NK-92 (cell line): Measurements from ENCODE around the gene NCAM1.

Source experiments
- DNase-seq: peaks from one replicate; lab custom pipeline; 2025; ENCODE audit not compliant: unreplicated experiment; lab: John Stamatoyannopoulos, UW

NCAM1 gene

DNA sequence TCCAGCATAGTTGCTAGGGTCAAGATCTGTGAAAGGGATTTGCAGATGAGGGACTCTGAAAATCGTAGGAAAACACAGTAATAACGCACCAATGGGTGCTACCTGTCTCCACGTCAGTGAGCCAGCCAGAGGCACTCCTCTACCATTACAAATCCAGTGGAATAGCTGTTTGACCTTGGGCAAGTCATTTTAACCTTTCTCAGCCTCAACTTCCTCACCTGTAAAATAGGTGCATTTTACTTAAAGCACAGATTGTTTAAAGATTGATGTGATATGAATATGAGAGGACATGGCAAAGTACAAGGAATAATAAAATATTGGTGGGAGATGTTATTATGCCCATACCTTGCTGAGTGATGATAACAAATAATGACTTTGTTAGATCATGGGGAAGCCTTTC is 205.1 kb downstream of the NCAM1 start:
- no peak for DNase-seq

DNA sequence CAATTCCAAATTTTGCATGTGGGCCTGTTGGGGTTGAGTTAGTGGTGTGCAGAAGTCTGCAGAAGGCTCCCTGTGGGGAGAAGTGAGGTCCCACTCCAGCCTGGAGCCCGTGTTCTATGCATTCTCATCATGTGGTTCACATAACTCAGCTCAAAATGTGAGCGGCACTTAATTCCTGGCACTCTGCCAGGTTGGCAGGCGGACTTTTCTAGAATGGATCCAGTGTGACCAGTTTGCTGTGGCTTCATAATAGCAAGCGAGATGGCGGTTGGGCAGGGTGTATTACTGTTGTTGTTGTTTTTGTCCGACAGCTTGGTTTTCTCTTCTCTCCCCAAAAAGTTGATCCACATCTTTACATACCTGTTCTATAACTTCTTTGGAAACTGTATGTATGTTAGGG is 206.4 kb downstream of the NCAM1 start:
- DNase-seq, result no peak

DNA sequence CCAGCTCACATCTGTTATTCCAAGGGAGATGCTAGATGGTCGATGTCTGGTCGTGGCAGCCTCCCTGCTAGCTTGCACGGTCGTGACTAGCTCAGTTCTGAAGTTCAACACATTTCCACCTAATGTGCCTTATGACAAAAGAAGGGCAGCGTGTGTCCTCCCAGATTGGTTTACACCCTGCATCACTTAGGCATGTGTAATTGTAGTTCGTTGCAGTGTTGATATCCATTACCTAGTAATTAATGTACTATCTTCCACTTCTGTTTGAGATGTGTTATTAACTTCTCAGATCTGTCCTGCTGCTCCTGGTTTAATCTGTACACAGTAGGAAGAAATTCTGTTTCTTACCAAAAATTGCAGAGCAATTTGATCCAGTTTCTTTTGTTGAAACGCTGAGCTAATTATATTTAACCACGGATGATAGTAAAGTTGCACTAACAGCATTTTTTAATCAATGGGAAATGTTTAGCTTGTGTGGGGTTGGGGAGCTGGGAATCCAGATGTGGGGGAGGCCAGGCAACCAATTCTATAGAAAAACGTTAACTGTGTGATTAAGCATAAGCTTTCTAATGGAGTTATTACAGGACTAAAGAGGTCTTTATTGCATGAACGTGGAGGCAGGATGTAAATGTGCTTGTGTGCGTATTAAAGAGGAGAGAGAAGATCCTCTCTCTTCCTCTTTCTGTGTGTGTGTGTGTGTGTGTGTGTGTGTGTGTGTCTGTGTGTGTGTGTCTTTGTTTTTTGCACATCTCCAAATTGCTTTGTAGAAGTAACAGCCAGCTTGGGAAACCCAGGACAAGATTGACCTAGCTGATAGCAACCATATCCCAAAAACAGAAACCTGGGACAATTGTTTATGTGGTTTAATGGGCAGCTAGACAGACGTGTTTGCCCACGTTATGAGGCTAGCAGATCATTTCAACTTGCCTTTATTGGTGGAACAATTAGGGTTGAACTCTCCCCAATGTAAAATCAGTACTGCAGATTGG is 207.4 kb downstream of the NCAM1 start:
- no peak for DNase-seq

DNA sequence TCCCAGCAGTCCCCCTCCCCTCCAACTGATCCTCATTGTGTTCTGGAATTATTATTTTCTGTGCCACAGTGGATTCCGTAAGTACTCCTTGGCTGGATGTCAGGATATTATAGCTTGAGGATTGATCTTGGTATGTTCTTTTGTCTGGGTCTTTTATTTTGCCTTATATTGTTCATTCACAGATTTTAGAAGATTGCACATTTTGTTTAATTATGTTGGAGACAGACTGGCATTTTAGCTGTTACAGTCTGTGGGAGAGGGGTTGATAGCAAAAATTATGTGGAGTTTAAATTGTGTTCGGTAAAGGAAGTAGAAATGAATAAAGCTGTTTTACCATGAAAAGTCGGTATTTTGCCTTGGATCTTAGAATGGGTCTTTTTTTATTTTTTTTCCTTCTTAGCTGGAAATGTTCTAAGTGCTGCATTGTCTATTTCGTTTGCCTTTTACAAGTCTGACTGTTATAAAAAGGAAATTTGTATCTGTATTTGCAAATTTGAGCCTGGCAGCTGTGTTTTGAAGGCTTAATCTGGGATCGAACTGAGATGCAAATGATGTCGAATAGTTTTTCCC is 211.2 kb downstream of the NCAM1 start:
- no peak for DNase-seq

DNA sequence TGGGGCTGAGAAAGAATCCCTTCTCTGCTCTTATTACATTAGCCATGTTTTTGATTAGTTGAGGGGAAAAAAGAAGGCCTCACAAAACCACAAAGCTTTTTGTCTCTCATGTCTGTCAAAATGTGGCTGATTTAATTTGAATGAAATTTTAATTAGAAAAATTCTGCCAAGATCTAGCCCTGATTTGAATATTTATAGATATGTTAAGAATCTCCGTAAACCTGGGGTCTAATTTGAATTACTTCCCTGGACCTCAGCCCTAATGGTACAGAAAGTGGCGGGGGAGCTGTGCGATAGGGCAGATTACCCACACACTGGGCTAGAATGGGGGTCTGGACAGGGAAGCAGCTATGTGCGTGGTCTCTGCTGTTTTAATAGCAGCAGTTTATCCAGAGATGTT is 211.9 kb downstream of the NCAM1 start:
- DNase-seq, result no peak

DNA sequence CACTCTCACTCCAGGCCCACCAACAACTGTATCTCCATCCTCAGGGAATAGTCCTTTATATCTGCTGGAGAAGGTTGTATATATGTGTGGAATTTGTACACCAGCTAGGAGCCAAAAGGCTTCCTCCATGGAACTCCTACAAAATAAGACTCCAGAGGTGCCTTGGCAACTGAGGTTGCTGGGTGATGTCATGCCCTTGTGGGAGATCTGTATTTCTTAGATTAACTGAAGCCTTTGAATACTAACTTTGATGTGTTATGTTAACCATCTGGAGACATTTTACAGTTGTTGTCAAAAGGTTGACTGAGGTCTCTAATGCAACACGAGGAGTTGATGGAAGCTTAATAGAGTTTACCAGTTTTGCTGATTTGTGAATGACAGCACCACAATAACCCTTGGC is 213.7 kb downstream of the NCAM1 start:
- DNase-seq, result no peak

DNA sequence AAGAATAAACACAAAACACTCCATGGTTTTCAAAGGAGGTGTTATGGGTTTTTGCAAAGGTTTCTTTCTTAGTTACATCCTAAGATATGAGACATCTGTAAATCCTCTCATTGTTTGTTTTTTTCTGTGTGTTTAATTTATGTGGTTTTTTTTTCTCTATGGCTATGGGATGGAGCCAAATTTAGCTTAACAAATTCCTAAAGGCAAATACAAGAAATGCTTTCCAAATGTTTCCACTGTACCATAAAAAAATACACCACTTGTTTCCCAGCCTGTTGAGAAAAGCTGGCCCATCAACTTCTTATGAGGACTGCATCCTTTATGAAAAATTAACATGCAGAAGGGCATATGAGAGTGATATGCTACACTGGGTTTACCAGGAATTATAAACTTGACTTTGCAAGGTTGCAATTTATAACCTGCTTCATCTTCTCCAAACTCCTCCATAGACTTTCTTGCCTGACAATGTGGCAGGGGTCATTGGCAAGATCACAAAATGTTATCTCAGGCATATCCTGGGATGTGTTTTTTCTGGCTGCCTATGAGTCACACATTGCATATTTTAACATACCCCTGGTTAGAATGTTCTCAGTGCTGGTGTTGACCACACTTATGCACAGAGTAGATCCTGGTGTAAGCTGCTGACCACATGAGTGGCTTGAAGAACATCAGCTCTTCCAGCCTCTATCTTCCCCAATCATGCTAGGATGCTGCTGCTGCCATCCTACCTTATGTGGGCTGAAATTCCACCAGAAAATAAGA is 215.6 kb downstream of the NCAM1 start:
- no peak for DNase-seq

DNA sequence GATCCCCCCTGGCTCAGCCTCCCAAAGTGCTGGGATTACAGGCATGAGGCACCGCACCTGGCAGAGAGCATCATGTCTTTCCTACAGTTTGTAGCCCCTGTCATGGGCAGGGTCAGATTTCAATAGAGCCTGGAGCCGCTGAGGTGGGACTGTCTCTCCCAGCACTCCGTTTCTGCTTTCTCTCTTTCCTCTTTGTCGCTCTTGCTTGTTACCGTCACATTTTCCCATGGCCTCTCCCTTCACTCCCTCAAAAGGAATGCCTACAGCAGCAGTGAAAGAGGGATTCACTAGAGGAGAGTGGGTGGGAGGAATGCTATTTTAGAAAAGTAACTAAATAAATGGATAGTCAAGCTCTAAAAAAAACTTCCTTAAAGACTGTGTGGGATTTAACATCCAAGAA is 216.5 kb downstream of the NCAM1 start:
- DNase-seq, result no peak

DNA sequence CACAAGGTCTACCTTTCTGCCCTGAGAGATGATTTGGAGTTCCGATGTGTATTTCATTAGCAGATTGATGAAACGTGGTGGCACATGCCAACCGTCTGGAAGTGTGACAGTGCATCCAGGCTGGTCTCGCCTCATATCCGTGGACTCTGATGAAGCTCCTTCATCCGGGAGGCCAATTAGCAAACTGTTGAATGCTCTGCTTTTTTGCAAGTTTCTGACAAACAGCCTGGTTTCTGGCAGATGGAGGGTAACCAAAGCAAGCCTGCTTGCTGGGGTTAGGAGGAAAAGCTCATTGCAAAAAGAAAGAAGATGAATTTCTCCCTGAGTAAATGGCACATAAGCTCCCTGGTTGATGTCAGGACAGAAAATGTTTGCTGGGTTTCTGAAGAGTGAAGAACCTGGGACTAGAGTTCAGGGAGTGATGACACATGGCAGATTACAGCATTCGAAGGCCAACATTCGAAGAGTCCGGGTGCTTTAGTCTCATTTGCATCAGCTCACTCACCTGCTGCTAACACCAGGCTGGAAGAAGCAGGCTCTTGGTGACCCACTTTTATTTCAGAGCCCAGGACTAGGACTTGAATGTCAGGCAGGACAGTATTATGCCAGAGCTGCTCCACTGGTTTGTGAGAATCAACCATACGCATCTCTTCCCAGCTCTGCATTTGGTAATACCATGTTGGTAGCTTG is 217.3 kb downstream of the NCAM1 start:
- no peak for DNase-seq

DNA sequence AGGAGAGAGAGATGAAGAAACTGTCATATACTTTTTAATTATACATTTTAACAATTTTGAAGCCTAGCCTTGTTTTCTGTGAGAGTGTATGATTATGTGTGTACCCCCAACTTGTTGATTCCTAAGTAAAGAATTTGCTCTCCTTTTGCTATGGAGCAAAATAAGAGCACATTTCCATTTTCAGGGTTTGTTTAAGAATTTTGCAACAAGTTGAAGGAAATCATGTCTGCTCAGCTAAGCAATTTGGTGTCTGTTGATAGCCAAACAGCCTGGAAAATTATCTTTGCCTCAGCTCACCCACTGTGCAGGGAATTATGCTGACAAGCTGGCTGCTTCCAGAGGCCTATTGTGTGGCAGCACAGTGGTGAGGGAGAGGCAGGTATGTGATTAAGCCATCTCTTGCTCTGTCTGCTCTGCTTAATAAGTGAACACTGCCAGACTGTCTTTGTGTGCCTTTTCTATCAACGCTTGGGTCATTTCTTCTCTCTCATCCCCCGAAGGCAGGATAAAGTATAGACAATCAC is 218.0 kb downstream of the NCAM1 start:
- no peak for DNase-seq

DNA sequence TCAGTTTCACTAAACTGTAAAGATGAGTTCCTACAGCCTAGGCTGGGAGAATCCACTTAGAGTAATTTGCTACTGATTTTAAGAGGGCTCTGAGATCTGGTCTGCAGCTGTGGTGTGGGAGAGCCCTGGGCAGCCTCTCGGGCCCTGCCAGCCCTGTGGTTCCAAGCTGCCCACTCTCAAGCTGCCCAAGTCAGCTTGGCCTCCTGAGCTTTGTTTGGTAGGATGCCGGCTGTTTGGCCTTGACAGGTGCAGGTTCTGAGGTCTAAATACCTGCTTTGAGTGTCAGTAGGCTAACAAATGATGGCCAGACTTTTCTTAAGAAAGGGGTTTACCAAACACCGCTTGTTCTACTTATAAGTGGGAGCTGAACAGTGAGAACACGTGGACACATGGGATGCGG is 219.9 kb downstream of the NCAM1 start:
- no peak for DNase-seq

DNA sequence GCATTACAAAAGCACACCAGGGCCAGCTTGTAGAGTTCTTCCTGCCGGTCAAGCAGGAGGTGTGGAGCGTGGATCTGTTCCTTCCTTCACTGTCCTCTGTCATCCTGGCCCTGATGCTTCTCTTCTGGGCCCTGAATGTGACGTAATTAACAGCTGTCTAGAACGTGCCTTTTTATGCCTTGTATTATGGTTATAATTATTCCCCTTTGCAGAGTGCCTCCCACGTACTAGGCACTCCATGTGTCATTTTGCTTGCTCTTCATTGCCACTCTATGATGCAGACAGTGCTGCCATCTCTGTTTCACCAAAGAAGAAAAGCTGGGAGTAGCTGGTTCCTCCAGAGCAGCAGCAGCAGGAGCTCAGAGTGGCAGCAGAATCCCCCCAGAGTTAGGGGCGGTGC is 221.1 kb downstream of the NCAM1 start:
- DNase-seq, result no peak

DNA sequence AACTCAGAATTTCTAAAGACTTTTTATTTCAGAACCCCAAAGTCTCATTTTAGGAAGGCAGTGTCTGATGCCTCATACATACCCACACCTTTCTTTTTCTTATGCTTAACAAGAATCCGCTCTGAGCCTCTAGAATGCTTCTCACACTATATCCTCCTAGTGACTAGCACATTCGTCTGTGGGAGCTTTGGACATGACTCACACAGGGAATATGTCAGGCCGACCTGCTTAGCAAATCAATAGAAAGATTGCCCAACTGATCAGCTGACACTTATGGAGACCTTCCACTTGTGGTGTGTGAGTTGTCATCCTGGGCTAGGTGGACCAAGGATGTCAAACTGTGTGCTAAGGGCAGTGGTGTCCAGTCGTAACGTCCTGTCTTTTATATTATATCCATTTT is 223.3 kb downstream of the NCAM1 start:
- DNase-seq, result no peak

DNA sequence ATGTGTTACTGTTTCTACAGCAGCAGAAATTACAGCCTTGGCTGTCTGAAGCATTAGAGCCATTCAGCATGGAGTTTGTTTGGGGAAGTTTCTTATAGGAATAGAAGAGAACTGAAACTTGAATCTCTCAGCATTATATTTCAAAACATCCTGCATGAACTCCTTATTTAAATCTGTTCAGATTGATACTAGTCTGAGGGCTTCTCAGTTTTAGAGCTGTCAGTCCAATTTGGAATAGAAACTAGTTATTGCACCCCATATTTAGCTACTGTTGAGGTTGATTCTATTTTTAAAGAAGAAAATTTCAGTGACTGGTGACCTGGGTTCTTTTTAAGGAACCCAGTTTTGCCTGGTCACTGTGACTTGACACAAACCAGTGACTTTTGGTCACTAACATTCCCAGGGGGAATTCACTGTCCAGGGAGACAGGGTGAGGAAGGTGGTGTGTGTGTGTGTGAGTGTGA is 227.2 kb downstream of the NCAM1 start:
- DNase-seq, result no peak

DNA sequence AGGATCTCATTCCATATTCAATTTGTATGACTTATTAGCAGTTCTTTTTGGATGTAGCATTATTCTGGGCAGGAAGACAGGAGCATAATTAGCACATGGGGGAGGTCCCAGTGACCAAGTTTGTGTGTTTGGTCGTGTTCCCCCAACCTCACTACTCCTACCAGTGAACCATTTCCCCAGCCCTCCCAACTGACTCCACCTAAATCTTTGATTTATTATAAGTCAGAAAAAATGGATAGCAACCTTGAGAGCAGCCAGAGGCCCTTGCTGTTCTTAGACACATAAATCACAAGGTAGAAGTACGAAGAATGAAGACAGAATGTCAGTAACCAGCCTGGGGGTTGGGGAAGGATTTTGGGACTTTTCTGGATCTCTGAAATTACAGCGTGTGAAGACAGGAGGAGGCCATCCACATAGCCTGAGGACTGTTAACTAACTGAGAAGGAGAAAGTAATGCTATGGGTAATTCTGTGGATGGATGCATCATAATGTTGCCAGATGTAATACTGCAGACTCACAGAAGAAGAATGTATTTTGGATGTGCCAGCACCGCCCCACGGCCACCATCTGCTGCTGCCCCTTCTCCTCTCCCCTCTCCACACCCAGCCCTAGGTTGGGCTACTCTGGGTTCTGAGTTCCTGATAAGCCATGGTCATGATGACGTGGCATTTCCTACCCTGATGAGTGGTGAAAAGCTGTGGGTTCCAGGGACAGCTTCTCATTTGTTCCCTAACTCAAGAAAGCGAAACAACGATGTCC is 228.9 kb downstream of the NCAM1 start:
- no peak for DNase-seq

DNA sequence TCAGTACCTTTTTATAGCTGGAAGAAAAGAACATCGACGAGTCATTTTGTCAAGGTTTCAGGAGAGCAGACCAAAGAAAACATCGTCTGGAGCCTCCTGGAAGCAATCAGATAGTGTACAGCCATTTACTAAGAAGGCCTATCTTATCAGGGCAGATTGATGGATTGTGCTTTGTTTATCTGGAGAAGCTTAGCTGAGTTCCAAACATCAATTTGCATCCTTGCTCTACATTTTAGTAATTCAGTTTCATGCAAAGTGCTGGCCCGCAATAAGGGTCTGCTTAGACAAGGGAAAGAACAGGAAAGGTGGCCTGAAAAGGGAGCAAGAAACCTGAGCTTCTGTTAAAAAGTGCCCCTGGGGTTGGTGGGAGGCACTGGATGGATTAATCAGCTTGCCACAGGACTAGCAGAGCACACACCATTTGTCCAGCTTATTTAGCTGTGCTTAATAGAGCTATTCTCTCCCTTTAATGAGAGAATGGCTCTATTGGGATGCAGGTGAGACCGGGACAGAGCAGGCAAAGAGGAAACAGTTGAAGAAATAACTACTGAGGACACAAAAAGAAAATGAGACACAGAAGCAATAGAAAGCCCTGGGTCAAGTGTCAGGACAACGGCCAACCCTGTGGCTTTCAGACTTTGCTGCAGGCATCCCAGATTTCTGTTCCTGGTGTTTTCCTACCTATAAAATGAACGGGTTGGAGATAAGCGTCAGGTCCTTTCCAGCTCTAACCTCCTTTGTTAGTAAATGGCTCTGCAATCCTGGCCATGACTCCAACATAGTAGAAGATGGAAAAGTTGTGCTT is 231.1 kb downstream of the NCAM1 start:
- DNase-seq, result no peak

DNA sequence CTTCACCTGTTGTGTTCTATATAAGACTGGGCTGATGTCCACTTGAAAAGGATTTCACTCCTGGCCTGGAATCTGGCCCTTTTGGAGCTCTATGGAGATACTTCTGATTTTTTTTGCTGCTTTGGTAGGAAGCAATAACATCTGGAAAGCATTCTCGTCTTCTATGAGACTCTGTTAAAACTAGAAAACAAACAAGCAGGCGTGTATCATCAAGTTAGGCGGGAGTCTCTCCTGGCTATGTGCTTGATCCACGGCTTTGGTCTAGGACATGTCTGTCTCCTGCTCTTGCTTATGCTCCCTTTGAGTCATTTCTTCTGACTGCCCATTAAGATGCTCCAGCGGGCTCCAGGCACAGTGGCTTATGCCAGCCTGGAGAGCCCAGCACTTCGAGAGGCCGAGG is 231.8 kb downstream of the NCAM1 start:
- no peak for DNase-seq

DNA sequence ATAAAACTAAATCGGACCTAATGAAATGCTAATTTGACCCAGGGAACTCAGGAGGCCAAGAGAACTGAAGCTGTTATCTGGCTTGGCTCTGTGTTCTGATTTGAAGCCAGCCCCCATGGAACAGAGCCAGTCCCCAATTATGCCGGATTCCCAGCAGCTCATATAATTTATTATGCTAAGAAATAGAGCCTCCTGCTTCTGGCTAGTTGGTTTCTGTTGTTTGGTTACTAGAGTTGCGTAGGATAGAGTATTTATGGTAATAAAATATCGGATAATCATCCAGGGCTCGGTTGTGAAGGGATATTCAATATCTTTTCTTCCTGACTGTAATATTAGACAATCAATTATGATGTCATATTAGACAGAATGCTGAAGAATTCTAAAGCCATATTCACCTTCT is 232.7 kb downstream of the NCAM1 start:
- no peak for DNase-seq

DNA sequence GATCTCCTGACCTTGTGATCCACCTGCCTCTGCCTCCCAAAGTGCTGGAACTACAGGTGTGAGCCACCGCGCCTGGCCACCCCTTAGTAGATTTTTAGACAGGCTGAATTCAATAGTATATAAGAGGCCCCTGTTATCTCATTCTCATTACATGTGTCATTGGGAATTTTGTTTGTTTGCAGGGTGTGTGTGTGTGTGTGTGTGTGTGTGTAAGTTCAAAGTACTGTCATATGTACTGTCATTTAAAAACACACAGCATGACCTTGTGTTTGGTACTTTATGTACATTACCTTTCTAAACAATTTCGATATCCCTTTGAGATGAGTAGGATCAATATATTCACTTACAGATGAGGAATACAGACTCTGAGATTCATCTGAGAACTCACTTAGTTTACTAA is 234.5 kb downstream of the NCAM1 start:
- no peak for DNase-seq
